Activated CD8-positive, alpha-beta memory T cell treated with anti-CD3 and anti-CD28 coated beads, Interleukin-2, amount 10 ng/mL, durations not matched to agents 7 days and 5 days (primary cell): ENCODE results near the gene PYGB. TPM values are rescaled to one million over a fixed set of nuclear protein-coding genes. Genes with fewer than 3 reads are reported as not detected.

Source experiments
- ATAC-seq: fragments of 150-1000 bp; cut with Tn5 transposase; one replicate; pipeline ENCODE4 v1.10.0; 2021; ENCODE audit warnings: moderate library complexity
- CTCF ChIA-PET: fragments of 350-600 bp; sonication (Branson Sonifier 250); formaldehyde crosslinking; loops from one replicate; lab custom pipeline; 2021; ENCODE audit warnings: antibody characterized with exemption; lab: Charles Lee
- DNase-seq: peaks from one replicate; pipeline ENCODE4 v3.0.0-alpha.2; 2020
- H3K27ac Mint-ChIP-seq: one replicate; pipeline ENCODE4 v1.8.0; 2021; ENCODE audit warnings: mild to moderate bottlenecking, mixed read lengths
- H3K27me3 Mint-ChIP-seq: one replicate; pipeline ENCODE4 v1.8.0; 2021; ENCODE audit warnings: mixed read lengths
- H3K36me3 Mint-ChIP-seq: one replicate; pipeline ENCODE4 v1.8.0; 2021; ENCODE audit warnings: mild to moderate bottlenecking, mixed read lengths
- H3K4me1 Mint-ChIP-seq: one replicate; pipeline ENCODE4 v1.8.0; 2021; ENCODE audit warnings: mixed read lengths
- H3K4me3 Mint-ChIP-seq: one replicate; pipeline ENCODE4 v1.8.0; 2021; ENCODE audit warnings: mild to moderate bottlenecking, moderate library complexity, mixed read lengths
- H3K9me3 Mint-ChIP-seq: one replicate; pipeline ENCODE4 v1.8.0; 2022; ENCODE audit warnings: low read depth, mixed read lengths
- total RNA-seq, 2 experiments: library from RNA; stranded (reverse); gene quantifications; one replicate each; pipeline ENCODE4 v1.2.3, GENCODE V29; 2021

Gene PYGB
- total RNA-seq, 2 experiments from 2014 or later: 28.4 to 36.8 TPM

DNA sequence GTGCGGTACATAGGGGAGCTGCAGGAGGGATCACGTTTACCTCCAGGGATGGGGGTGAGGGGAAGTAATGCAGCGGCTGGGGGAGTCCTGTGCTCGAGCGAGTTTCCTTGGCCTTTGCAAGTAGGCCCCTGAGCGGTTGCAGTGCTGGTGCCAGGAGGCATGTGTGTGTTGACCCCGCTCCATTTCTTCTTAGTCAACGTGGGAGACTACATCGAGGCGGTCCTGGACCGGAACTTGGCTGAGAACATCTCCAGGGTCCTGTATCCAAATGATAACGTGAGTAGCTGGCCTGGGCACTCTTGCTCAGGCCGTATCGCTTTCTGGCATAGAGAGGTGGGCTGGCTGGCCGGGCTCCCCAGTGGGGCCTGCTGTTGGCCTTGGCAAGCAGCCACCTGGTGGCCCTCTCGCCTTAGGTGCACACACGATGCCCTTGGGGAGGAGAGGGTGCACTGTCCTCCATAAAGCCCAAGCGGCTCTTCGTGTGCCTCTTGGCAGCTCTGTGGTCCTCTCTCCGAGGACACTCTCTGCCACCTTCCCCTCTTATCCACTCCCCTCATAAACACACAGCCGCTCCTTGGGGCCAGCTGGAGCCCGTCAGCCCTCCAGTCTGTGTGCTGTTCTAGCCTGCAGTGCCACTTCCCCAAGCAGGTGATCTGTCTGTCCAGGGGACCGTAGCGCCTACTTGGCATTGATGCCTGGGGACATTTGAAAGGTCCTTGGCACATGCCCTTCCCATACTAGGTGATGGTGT lies 29.3 kb downstream of the PYGB start:
- no peaks in the 10 kb centered on the region for H3K36me3 Mint-ChIP-seq
- no peak overlapping the region for H3K4me3 Mint-ChIP-seq
- H3K4me1 Mint-ChIP-seq: no peaks in the 10 kb centered on the region
- H3K9me3 Mint-ChIP-seq: no peaks in the 10 kb centered on the region
- ATAC-seq: no peak
- H3K27me3 Mint-ChIP-seq: no peaks in the 10 kb centered on the region
- CTCF ChIA-PET: no interaction called here
- no peak overlapping the region for H3K27ac Mint-ChIP-seq
- DNase-seq: no peak

DNA sequence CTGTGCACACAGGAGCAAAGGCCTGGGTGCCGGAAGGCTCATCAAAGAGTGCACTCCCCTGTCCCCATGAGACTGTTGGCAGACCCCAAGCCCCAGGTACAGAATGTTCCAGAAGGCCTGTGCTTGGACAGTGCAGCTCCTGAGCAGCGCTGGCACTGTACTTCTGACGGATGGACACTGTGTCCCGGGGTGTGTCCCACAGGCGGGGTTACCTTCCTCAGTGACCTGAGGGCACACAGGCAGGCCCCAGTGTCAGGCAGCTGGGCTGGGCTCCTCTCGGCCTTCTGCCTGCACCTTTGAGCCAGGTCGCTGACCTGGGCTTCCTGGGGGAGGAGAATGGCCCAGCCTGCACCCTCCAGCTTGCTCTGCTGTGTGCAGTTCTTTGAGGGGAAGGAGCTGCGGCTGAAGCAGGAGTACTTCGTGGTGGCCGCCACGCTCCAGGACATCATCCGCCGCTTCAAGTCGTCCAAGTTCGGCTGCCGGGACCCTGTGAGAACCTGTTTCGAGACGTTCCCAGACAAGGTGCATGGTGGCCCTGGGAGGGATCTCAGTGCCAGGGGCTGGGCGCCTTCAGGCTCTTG lies 30.1 kb downstream of the PYGB start:
- Mint-ChIP-seq H3K36me3 (no peaks in the 10 kb centered on the region), H3K4me1 (no peaks in the 10 kb centered on the region), H3K4me3 (no peak overlapping the region), H3K27ac (no peak overlapping the region), H3K9me3 (no peaks in the 10 kb centered on the region), H3K27me3 (no peaks in the 10 kb centered on the region)
- no peak for ATAC-seq
- CTCF ChIA-PET: no interaction called here
- DNase-seq: no peak

DNA sequence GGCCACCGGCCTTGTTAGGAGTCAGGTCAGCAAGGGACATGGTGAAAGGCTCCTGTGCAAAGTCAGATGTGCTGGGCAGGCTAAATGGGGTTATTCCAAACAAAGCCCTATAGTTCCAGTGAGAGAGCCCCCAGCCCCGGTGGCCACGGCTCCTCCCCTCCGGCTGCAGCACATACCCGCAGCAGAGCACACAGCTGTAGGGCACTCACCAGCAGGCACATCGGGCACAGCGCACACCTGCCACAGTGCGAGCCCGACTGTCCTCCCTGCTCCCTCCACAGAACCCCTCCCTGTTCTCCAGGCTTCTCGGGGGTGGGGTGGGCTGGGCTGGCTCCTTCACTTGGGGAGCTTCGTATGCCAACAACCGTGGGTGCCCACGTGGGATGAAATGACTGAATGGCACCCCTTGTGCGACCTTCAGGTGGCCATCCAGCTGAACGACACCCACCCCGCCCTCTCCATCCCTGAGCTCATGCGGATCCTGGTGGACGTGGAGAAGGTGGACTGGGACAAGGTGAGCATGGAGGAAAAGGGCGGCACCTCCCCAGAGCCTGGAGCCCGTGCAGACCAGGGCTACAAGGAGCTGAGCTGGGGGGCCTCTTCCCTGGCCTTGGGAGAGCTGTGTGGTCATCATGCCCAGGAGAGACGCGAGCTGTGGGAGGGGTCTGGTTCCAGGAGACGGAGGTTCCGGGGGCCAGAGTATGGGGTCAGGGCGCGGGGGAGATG lies 30.9 kb downstream of the PYGB start:
- H3K9me3 Mint-ChIP-seq: no peaks in the 10 kb centered on the region
- CTCF ChIA-PET: no interaction called here
- ATAC-seq (no peak), DNase-seq (no peak)
- no peaks in the 10 kb centered on the region for H3K27me3 Mint-ChIP-seq
- no peak overlapping the region for H3K27ac Mint-ChIP-seq
- H3K36me3 Mint-ChIP-seq: no peaks in the 10 kb centered on the region
- no peak overlapping the region for H3K4me3 Mint-ChIP-seq
- H3K4me1 Mint-ChIP-seq: no peaks in the 10 kb centered on the region

DNA sequence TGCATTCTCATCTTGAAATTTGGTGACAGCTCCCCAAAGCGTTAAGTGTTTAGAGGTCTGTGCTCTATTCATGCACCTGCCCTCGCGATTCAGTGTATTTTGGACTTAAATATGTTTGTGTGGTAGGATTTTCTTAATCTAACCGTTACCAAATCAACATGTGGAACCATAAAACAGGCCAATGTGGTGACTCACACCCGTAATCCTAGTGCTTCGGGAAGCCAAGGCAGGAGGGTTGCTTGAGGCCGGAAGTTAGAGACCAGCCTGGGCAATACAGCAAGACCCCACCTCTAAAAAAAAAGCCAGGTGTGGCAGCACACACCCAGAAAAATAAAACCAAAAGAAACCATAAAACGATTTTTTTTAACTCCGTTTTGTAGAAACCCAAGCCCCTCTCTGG lies 31.5 kb downstream of the PYGB start:
- no peaks in the 10 kb centered on the region for H3K36me3 Mint-ChIP-seq
- no peaks in the 10 kb centered on the region for H3K27me3 Mint-ChIP-seq
- no peaks in the 10 kb centered on the region for H3K9me3 Mint-ChIP-seq
- no peaks in the 10 kb centered on the region for H3K4me1 Mint-ChIP-seq
- CTCF ChIA-PET: no interaction called here
- H3K4me3 Mint-ChIP-seq: no peak overlapping the region
- no peak for ATAC-seq
- DNase-seq: no peak
- H3K27ac Mint-ChIP-seq: no peak overlapping the region

DNA sequence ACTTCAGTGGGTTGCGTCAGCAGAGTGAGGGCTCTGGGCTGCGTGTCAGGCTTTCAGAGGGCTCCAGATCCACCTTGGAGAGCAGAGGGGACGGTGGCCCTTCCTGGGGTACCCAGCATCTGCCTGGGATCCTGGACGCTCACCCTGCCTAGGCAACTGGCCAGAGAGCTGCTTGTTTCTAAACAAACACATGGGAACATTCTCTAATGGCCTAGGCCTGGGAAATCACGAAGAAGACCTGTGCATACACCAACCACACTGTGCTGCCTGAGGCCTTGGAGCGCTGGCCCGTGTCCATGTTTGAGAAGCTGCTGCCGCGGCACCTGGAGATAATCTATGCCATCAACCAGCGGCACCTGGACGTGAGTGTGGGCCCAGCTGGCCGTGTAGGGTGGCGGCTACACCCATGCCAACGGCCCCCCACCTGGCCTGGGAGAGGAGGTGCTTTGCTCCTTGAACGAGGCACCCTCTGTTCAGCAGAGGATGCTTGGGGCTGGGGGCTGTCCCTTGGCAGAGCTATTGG lies 32.2 kb downstream of the PYGB start:
- DNase-seq (no peak), ATAC-seq (no peak)
- CTCF ChIA-PET: no interaction called here
- no peak overlapping the region for H3K4me3 Mint-ChIP-seq
- H3K27me3 Mint-ChIP-seq: no peaks in the 10 kb centered on the region
- no peak overlapping the region for H3K27ac Mint-ChIP-seq
- no peaks in the 10 kb centered on the region for H3K4me1 Mint-ChIP-seq
- peaks cover under 1% of the 10 kb centered on the region for H3K36me3 Mint-ChIP-seq
- H3K9me3 Mint-ChIP-seq: no peaks in the 10 kb centered on the region

DNA sequence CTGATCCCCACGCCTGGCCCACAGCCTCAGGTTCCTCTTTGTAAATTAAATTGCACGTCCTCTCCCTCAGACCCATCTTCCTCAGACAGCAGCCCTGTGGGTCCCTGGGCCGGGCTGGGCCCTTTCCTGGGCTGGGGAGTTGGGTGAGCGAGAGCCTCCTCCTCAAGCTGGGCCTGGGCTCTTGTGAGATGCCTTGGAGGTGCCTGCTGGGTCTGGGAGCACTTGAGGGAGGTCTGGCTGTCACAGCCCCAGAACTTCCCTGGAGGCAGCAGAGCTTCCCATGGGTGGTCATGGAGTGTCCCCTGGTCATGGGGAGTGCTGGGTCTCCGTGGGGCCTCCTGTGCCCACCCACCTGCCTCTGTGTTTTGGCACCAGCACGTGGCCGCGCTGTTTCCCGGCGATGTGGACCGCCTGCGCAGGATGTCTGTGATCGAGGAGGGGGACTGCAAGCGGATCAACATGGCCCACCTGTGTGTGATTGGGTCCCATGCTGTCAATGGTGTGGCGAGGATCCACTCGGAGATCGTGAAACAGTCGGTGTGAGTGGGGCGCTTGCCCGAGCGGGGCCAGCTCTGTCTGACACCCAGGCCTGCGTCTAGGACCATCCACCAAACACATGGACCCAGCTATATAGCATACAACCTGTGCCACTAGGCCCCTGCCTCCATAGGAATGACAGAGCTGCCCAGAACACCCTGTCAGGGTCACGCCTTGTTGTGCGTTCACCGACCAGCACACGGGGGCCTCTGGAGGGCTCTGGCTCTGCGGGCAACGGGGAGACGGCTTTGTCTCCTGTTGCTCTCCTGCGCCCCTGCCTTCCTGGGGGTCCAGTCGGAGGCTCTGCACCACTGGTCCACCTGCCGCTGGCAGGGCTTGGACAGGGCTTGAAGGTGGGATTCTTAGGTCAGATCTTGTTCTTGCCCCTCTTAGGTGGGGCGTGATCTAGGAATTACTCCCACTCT lies 33.0 kb downstream of the PYGB start:
- Mint-ChIP-seq H3K27me3 (no peaks in the 10 kb centered on the region), H3K27ac (no peak overlapping the region), H3K4me3 (no peak overlapping the region), H3K4me1 (no peaks in the 10 kb centered on the region), H3K9me3 (no peaks in the 10 kb centered on the region), H3K36me3 (peaks cover 6% of the 10 kb centered on the region)
- no peak for DNase-seq
- no peak for ATAC-seq
- CTCF ChIA-PET: no interaction called here

DNA sequence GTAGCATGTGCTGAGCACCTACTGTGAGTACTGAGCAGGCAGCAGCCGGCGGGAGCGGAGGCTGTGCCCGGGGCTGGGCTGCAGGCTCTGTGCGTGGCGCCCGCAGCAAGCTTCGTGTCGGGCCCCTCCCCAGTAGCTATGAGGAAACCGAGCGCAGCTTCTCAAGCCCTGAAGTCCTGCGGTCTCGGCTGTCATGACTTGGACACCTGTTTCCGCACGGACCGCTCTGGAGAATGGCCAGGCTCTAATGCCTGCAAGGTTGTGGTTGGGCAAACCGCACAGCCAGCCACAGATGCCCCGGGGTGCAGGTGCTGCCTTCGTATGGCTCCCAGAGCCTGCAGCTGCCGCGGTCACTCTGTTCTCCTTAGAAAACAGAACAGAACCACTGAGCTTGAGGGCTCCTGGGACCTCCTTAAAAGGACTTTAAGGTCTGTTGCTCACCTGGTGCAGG lies 33.7 kb downstream of the PYGB start:
- Mint-ChIP-seq H3K36me3 (peaks cover 6% of the 10 kb centered on the region), H3K4me1 (no peaks in the 10 kb centered on the region), H3K27ac (no peak overlapping the region), H3K27me3 (no peaks in the 10 kb centered on the region), H3K4me3 (no peak overlapping the region), H3K9me3 (no peaks in the 10 kb centered on the region)
- DNase-seq: no peak
- no peak for ATAC-seq
- CTCF ChIA-PET: no interaction called here

DNA sequence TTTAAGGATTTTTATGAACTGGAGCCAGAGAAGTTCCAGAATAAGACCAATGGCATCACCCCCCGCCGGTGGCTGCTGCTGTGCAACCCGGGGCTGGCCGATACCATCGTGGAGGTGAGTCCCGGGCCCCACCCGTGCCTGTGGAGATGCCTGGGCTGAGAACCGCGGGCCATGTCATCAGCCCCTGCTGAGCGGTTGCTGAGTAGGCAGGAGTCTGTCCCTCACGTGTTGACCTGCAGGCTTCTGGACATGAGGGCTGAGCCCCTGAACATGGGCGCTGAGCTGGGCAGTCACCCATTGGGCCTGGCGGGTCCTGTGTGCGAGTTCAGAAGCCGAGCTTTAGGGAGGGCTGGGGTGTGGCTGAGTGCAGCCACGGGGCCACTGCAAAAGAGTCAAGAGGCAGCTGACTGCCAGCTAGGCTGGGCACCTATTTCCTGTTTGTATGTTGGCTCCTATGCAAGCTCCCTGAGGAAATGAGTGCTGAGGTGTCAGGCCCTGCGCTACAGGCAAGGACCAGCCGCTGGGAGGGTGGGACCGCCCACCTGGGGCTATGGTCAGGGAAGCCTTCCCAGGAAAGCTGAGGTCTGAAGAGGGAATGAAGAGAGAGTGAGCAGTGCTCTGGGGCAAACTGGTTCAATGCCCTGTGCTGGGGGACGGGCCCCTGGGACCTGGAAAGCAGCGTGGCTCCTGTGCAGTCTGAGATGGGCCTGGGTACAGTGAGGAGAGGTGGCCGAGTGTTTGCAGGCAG lies 34.3 kb downstream of the PYGB start:
- Mint-ChIP-seq H3K27ac (no peak overlapping the region), H3K4me3 (no peak overlapping the region), H3K9me3 (no peaks in the 10 kb centered on the region), H3K36me3 (peaks cover 6% of the 10 kb centered on the region), H3K27me3 (no peaks in the 10 kb centered on the region), H3K4me1 (no peaks in the 10 kb centered on the region)
- ATAC-seq: no peak
- no peak for DNase-seq
- CTCF ChIA-PET: no interaction called here

DNA sequence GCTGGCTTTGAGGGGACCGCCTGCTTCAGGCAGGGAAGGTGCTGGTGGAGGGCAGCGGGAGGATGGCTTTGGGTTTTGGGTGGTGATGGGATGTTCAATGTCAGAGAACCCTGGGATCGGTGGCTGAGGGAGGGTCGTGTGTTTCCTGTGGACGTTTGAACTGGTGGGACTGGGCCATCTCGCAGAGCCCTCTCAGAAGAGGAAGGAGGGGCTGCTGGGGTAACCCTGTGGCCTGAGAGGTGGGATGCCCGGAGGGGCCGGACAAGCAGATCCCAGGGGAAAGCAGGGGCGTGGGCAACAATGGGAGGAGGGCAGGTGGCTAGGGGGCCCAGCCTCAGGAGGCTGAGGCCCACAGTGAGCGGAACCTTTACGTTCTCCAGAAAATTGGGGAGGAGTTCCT lies 34.9 kb downstream of the PYGB start:
- Mint-ChIP-seq H3K27me3 (no peaks in the 10 kb centered on the region), H3K36me3 (peaks cover 6% of the 10 kb centered on the region), H3K4me3 (no peak overlapping the region), H3K4me1 (no peaks in the 10 kb centered on the region), H3K9me3 (no peaks in the 10 kb centered on the region), H3K27ac (no peak overlapping the region)
- ATAC-seq (no peak), DNase-seq (no peak)
- CTCF ChIA-PET: no interaction called here

DNA sequence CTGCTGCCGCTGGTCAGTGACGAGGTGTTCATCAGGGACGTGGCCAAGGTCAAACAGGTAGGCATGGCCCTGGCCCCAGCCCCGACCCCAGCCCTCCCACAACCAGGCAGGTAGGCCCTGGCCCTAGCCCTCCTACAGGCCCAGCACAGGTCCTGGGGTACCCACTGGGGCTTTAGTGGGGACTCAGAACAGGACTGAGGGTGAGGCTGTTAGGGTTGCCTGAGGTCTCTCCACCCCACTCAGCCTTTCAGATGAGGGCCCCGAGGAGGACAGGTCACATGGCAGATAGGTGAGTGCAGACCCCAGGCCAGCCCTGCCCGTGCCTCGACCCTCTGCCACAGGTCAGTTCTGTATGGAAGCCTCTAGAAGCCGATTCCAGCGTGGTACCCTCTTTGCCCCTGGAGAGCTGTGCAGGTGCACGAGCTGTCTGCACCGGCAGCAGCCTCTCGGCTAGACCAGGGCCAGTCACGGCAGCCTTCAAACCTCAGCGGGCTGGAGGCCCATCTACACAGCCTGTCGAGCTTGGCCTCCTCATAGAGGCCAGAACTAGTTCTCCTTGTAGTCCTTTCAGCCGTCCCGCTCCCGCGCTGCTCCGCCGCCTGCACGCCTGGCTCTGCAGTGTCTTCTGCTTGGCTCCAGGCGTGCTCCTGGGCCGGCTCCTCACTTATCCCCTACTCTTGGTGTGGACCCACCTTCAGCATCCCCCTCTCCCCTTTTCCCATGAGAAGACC lies 35.5 kb downstream of the PYGB start:
- no peak overlapping the region for H3K4me3 Mint-ChIP-seq
- DNase-seq (no peak), ATAC-seq (no peak)
- H3K27ac Mint-ChIP-seq: no peak overlapping the region
- no peaks in the 10 kb centered on the region for H3K4me1 Mint-ChIP-seq
- peaks cover 6% of the 10 kb centered on the region for H3K36me3 Mint-ChIP-seq
- CTCF ChIA-PET: no interaction called here
- H3K27me3 Mint-ChIP-seq: no peaks in the 10 kb centered on the region
- H3K9me3 Mint-ChIP-seq: no peaks in the 10 kb centered on the region

DNA sequence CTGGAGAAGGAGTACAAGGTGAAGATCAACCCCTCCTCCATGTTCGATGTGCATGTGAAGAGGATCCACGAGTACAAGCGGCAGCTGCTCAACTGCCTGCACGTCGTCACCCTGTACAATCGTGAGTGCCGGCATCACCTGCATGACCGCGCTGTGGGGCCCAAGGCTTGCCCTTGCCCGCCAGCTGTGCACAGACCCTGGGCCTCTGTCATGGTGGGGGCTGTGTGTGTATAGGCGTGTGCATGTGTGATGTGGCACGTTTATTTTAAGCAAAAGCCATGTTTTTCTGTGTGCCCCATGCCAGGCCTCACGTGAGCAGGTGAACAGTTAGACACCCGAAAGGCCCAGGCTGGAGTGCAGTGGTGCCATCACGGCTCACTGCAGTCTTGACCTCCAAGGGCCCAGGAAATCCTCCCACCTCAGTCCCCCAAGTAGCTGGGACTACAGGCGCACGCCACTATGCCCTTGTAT lies 36.3 kb downstream of the PYGB start:
- CTCF ChIA-PET: no interaction called here
- H3K4me3 Mint-ChIP-seq: no peak overlapping the region
- DNase-seq: no peak
- H3K9me3 Mint-ChIP-seq: no peaks in the 10 kb centered on the region
- H3K27ac Mint-ChIP-seq: no peak overlapping the region
- peaks cover 6% of the 10 kb centered on the region for H3K36me3 Mint-ChIP-seq
- ATAC-seq: no peak
- no peaks in the 10 kb centered on the region for H3K4me1 Mint-ChIP-seq
- H3K27me3 Mint-ChIP-seq: no peaks in the 10 kb centered on the region

DNA sequence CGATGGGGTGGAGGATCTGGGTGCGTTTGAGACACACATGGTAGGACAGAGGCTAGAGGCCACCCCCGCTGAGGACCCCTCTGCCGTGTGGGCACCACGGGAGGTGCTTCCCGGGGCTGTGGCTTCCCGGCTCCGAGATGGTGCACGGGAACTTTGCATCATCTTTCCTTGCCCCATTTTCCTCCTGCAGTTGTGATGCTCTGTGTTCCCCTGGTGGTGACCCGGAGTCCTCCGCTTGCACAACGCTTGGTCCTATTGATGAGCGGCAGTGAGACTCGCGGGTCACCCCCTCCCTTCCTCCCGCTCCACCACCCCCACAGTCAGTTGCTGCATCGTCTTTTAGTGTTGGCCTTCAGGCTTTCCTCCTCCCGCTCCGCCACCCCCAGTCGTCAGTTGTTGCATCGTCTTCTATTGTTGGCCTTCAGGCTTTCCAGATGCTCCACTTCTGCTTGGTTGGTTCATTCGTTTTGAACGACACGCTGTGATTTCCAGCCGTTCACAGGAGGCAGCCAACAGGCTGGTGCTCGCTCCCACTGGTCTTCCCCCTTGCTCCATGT lies 37.3 kb downstream of the PYGB start:
- CTCF ChIA-PET: no interaction called here
- no peak for DNase-seq
- no peak overlapping the region for H3K27ac Mint-ChIP-seq

More for the DNA sequence above, 37.3 kb downstream of the PYGB start:
- no peaks in the 10 kb centered on the region for H3K9me3 Mint-ChIP-seq
- no peak for ATAC-seq
- H3K4me1 Mint-ChIP-seq: no peaks in the 10 kb centered on the region
- H3K36me3 Mint-ChIP-seq: peaks cover 6% of the 10 kb centered on the region
- no peak overlapping the region for H3K4me3 Mint-ChIP-seq
- no peaks in the 10 kb centered on the region for H3K27me3 Mint-ChIP-seq
